ENCODE data around the gene DLG1.

Gene DLG1

GRCh38 chr3:197008436-197009209, 289.8 kb downstream of the DLG1 start:
- no peak for DNase-seq

GRCh38 chr3:197007953-197008352, 290.5 kb downstream of the DLG1 start:
- DNase-seq, result no peak

- no peak for DNase-seq
Measured at GRCh38 chr3:197007296-197007940, 291.0 kb downstream of the DLG1 start.

- DNase-seq, result no peak
Measured at GRCh38 chr3:197006860-197007259, 291.6 kb downstream of the DLG1 start.

- no peak for DNase-seq
Measured at GRCh38 chr3:197006446-197006845, 292.0 kb downstream of the DLG1 start.

DNA sequence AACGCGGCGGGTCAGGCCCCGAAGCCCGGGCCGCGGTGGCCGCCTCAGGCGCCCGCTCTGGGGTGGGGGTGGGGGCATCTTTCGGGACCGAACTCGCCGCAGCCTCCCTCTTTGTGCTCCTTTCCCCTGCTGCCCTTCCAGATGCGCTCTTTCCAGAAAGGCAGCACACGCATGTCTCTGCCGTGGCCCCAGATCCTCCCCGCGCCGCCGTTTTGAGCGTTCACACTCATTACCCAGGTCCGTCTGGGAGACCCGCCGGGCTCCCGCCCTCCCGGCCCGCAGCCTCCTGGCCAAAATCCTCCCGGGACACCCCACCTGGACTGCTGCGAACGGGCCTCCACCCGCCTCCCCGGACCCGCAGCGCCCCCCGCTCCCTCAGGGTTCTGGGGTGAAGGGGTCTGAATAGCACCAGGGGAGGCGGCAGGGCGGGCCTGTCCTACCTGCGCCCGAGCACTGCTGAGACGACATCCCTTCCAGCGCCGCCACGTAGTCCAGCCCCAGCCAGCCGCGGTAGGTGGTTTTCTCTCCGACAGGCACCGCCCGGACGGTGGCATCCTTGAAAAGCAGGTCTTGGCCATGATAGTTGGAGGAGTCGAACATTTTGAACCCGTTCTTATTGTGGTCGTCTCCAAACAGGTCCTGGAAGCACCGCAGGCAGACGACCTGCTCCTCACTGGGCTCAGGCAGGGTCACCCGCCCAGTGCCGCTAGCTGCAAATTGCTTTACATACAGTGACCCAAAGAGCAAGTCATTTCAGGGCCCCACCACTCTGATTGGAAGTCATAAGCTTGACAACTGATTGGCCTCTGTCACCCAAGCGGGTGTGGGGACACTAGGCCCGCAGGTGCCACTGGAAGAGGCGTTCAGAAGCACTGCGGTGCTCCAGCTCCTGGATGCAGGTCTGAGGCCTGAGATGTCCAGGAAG, 294.7 kb downstream of the DLG1 start:
- no peak for DNase-seq

- DNase-seq, result no peak
Measured at GRCh38 chr3:197002701-197003454, 295.5 kb downstream of the DLG1 start.

GRCh38 chr3:197001972-197002700, 296.3 kb downstream of the DLG1 start:
- no peak for DNase-seq

GRCh38 chr3:197001106-197001971, 297.1 kb downstream of the DLG1 start:
- DNase-seq, result no peak

DNA sequence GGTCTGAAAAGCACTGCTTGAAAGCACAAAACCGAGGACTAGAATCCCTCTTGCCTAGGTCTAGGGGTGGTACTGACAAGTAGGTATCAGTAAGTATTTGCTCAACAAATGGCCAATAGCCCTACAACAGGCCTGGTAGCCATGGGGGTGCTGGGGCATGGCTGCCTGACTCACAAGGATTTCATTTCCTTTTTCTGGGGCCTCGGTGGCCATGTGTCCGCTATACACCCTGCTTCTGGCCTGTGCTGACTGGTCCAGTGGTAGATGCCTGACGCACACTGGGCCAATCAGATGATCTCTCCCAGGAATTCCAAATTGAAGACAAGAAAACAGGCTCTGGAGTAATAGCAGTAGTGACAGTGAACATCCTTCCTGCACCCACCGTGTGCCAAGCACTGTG, 298.2 kb downstream of the DLG1 start:
- DNase-seq, result no peak

- DNase-seq, result no peak
Measured at GRCh38 chr3:196998966-196999760, 299.2 kb downstream of the DLG1 start.

- DNase-seq, result no peak
Measured at GRCh38 chr3:196997311-196997710, 301.1 kb downstream of the DLG1 start.

DNA sequence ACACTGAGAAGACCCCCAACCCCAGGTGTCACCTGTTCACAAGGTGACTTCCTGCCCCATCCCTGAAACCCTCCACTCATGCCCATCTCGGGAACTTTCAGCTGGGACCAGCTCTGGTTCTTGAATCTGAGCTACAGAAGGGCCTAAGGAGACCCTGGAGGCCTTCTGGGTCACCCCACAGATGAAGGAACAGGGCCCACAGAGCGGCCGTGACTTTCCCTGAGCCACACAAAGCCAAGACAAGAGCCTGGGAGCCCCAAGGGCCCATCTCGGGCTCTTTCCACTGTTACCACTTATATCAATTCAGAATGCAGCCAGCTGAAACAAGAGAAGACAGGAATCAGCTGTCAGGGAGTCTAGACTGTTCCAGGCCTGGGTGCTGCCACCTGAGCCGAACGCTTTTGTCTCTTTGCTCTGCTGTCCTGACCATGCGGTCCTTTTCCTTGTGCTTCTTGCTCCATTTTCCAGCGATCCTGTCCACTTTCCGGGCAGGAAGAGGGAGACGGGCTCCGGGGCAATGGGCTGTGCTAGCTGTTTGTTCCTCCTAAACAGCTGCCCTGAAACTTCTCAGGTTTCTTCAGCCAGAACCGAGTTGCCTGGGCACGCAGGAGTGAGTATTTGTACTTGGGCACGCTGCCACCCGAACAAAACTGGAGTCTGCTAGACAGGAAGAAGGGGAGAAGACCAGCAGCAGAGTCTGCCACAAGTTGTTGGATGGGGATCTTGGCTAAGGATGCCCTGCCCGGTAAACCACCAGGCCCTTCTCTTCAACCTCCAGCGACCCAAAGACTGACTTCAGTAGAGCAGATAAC, 301.8 kb downstream of the DLG1 start:
- DNase-seq, result no peak

DNA sequence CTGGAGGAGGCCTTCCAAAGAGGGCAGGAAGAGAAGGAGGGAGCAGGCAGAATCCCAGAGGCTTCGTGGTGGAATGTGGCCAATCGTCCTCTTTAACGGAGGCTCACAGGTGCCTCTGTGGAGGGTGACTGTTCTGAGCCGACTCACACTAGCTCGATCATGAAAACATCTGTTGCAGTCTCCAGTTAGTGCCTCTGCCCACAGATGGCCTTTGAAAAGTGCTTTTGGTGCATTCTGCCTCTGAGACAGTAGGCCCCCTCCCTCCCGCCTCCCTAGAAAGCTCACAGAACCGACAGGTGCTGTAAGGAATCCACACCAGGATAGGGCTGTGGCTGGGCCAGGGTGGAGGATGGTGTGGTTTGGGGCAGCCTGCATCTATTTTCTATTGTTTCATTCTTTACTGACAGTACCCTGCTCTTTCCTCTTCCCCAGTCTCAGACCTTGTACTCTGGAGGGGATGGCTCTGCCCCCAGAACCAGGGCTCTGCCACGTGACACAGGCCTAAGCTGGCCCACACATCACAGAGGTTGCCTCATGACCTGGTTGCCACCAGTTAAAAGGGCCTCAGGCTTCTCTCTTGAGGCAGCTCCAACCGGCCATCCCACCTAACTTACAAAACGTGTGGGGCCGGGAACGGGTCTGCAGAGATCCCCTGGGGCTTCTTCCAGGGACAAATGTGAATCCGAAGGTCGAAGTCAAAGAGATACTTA, 302.6 kb downstream of the DLG1 start:
- no peak for DNase-seq

GRCh38 chr3:196995027-196995426, 303.4 kb downstream of the DLG1 start:
- DNase-seq, result no peak

- no peak for DNase-seq
Measured at GRCh38 chr3:196994056-196994455, 304.4 kb downstream of the DLG1 start.
